NCI-H1694 treated with DMSO at 0.1 percent for 48 hours (cell line): ENCODE results near the gene OR4D1.

Experiments used
- DNase-seq: peaks from one replicate; lab custom pipeline; 2025; lab: John Stamatoyannopoulos, UW

Gene OR4D1

DNA sequence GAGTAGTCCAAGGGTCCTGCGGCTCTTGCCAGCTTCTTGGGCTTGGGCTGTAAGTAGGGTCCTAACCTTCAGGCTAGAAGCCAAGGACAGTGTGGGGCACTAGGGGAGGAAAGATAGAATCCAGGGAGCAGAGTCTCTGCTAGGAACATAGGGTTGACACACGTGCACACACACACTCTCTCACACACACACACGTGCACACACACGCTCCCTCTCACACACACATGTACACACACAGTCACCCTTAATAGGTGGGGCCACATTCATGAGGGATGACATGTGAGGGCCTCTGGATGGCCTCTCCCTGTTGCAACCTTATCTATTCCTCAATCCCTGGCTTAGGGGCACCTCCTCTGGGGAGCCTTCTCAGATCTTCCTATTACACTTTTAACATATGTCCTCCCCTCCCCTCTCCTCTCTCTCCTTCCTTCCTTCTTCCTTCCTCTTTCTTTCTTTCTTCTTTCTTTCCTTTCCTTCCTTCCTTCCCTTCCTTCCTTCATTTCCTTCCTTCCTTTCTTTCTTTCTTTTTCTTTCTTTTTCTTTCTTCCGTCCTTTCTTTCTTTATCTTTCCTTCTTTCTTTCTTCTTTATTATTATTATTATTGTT, 47.4 kb downstream of the OR4D1 start:
- DNase-seq: no peak

DNA sequence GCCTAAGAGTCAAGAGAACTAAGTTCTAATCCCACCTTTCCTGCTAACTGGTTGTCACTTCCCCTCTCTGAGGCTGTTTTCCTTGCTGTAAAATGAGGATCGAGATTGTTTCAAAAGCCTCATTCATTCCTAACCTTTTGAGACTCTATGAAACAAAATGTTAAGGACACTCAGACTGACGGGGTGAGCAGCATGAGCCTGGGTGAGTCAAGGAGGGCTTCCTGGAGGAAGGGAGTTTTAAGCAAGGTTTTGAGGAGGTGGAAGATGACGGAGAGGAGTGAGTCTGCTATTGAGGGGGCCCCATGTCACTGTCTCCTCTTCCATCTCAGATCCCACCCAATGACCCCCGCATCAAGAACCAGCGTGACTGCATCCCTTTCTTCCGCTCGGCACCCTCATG, 48.4 kb downstream of the OR4D1 start:
- no peak for DNase-seq

DNA sequence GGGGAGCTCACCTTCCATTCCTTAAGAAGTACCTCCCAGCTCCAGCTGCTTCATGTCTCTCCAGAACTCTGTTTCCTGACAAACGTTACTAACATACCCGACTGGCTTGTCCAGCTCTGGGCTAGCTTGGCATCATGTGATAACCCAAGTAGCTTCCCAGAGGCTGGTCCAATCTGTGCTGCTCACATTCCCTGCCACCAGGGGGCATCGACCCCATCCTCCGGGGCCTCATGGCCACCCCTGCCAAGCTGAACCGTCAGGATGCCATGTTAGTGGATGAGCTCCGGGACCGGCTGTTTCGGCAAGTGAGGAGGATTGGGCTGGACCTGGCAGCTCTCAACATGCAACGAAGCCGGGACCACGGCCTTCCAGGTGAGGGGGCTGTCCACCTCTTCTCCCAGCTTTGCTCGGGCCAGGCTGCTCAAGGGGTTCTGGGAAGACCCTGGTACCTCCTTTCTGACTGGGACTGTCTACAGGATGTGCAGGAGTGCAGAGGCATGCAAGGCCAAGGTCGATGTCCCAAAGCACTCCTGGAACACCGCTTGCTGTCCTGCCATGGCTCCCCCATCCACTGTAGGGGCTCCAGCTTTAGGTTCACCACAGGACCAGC, 51.9 kb downstream of the OR4D1 start:
- DNase-seq: peak; percentile 63

DNA sequence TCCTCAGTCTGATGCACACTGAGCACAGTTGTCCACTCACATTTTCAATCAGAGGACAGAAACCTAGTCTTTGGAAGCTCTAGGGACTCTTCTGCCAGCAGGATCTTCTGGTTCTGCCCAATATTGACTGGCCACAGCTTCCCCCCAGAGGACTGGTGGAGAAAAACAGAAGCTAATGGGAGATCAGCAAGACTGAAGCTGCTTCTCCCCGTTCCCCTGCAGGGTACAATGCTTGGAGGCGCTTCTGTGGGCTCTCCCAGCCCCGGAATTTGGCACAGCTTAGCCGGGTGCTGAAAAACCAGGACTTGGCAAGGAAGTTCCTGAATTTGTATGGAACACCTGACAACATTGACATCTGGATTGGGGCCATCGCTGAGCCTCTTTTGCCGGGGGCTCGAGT, 54.7 kb downstream of the OR4D1 start:
- no peak for DNase-seq

DNA sequence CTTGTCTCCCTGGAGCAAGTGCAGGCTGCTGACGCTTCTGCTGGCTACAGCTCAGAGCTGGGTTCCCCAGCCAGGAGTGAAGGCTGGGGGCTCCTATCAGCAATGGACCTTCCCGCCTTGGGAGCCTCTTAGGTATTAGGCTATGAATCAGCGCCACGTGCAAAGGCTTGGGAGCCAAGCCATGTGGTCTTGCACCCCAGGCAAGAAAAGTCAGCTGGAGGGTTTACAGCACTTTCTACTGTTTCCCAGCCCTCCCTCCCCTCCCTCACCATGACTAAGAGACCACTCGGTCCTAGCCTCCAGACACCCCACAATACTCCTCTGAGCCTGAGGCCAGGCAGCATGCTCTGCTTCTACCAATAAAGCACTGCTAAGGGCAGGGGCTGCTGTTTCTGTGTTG, 56.6 kb downstream of the OR4D1 start:
- no peak for DNase-seq

DNA sequence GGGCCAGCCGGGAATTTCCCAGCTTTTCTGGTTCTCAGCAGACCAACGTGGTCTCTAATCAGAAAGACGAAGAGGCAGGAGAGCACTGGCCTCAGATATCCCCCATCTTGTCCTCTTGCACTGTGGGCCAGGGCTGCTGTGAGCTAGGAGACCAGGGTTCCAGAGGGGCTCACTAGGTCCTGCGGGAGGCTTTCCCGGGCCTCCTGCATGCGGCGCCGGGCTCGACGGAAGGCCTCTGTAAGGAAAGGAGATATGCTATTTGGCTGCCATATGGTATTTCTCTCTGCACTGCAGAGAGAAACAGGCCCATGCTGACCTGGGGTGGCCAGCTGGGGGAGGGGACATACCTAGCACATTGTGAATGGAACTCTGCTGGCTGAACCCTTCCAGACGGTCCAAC, 57.8 kb downstream of the OR4D1 start:
- DNase-seq: no peak

DNA sequence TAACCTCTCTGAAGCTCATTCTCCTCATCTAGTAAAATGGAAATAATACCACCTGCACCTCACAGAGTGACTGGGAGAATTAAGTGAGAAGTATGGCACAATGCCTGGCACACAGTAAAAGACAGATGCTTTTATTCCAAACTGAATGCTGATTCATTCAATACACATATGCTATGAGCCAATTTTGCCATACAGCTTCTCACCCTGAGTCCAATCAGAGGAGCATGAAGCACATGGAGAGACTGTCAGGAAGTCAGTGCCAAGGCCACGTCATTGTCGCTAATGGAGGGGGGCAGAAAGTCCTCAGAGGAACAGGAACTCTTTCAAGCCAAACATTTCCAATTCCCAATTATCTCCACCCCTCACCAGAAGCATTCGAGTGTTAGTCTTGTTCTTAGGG, 59.3 kb downstream of the OR4D1 start:
- DNase-seq: no peak

DNA sequence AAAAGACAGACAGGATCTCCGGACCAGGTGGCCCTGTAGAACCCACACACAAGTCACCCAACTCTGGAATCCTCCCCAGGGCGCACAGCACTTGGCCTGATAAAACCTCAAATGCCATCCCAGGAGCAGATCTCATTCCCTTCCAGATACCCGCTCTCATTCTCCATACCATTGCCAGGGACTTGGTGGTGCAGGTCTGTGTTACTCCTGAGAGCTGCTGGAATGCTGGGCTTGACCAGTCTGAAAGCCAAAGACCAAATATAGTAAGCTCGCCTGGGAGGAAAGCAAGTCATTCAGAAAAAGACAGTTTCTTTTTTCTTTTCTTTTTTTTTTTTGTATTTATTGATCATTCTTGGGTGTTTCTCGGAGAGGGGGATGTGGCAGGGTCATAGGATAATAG, 60.2 kb downstream of the OR4D1 start:
- no peak for DNase-seq
